DMS79 treated with DMSO at 0.1 percent for 48 hours (cell line): ENCODE measurements around the gene ARG2.
A peak's percentile ranks its signal among the peaks of the same experiment; 100 is the strongest.

Experiments used
- DNase-seq: peaks from one replicate; lab custom pipeline; 2025; lab: John Stamatoyannopoulos, UW

Gene ARG2

GRCh38 chr14:67619446-67620216, at the start of gene ARG2:
TSS of gene ARG2 (plus strand) at chr14:67619920. CDS start at chr14:67619978, 58 bp downstream.
- DNase-seq = peak; percentile 97

GRCh38 chr14:67570453-67570852, 49.3 kb upstream of the ARG2 start:
- no peak for DNase-seq

- peak; percentile 71 for DNase-seq
These were observed 48.3 kb upstream of the ARG2 start for GRCh38 chr14:67571275-67571990.

GRCh38 chr14:67571991-67572323, 47.8 kb upstream of the ARG2 start:
- DNase-seq = no peak

GRCh38 chr14:67572608-67573007, 47.1 kb upstream of the ARG2 start:
- DNase-seq = no peak

GRCh38 chr14:67573228-67574010, 46.3 kb upstream of the ARG2 start:
- peak; percentile 28 for DNase-seq

GRCh38 chr14:67574156-67574555, 45.6 kb upstream of the ARG2 start:
- no peak for DNase-seq

GRCh38 chr14:67574806-67575205, 44.9 kb upstream of the ARG2 start:
- no peak for DNase-seq

- DNase-seq = no peak
These were observed 44.0 kb upstream of the ARG2 start for GRCh38 chr14:67575684-67576083.

- DNase-seq = no peak
These were observed 43.3 kb upstream of the ARG2 start for GRCh38 chr14:67576216-67576955.

GRCh38 chr14:67577181-67577808, 42.4 kb upstream of the ARG2 start:
- DNase-seq = no peak

GRCh38 chr14:67577909-67578749, 41.6 kb upstream of the ARG2 start:
- DNase-seq = peak; percentile 52

GRCh38 chr14:67579040-67579439, 40.7 kb upstream of the ARG2 start:
- no peak for DNase-seq

- DNase-seq = no peak
These were observed 40.1 kb upstream of the ARG2 start for GRCh38 chr14:67579636-67580035.

GRCh38 chr14:67580336-67581171, 39.2 kb upstream of the ARG2 start:
- no peak for DNase-seq

GRCh38 chr14:67581643-67582042, 38.1 kb upstream of the ARG2 start:
- no peak for DNase-seq

GRCh38 chr14:67582061-67582460, 37.7 kb upstream of the ARG2 start:
- DNase-seq = no peak

- DNase-seq = peak; percentile 54
These were observed 35.7 kb upstream of the ARG2 start for GRCh38 chr14:67583711-67584644.

- DNase-seq = no peak
These were observed 34.7 kb upstream of the ARG2 start for GRCh38 chr14:67584978-67585377.
